Sigmoid colon (tissue), 7 donors: Measurements from ENCODE around the gene METTL14. TPM values are rescaled to one million over a fixed set of nuclear protein-coding genes. Genes with fewer than 3 reads are reported as not detected.
A peak's percentile ranks its signal among the peaks of the same experiment; 100 is the strongest.

Experiments
- DNase-seq: peaks from one replicate; pipeline ENCODE4 v3.0.0-alpha.2; 2019
- H3K27ac ChIP-seq, 4 donors: fragments of 200-600 bp; sonication (generic); one replicate each; pipeline ENCODE4 v1.5.1; 2016 to 2019; ENCODE audit warnings: mild to moderate bottlenecking in 1 of 4
- H3K27me3 ChIP-seq, 3 donors: fragments of 200-600 bp; sonication (generic); one replicate each; pipeline ENCODE4 v1.5.1; 2019; ENCODE audit warnings: mild to moderate bottlenecking in 1 of 3
- H3K36me3 ChIP-seq, 4 donors: fragments of 200-600 bp; sonication (generic); one replicate each; pipeline ENCODE4 v1.5.1; 2016 to 2019
- H3K4me1 ChIP-seq, 4 donors: fragments of 200-600 bp; sonication (generic); one replicate each; pipeline ENCODE4 v1.5.1; 2017 to 2019
- H3K4me3 ChIP-seq, 4 donors: fragments of 200-600 bp; sonication (generic); one replicate each; pipeline ENCODE4 v1.5.1; 2017 to 2019; ENCODE audit warnings: mild to moderate bottlenecking in 2 of 4, moderate library complexity in 1 of 4
- H3K9me3 ChIP-seq, 4 donors: fragments of 200-600 bp in 3 of 4; sonication (generic) in 3 of 4; one replicate each; pipeline versions ENCODE4 v1.5.1 to v1.6.1; 2013 to 2019
- EP300 ChIP-seq, 4 donors: sonication (generic); formaldehyde crosslinking; IDR thresholded peaks; one replicate each; pipeline ENCODE4 v1.6.1; 2017; ENCODE audit warnings: antibody characterized with exemption in 4 of 4
- POLR2A ChIP-seq, 2 donors: fragments of 450-650 bp; IDR thresholded peaks; one replicate each; pipeline ENCODE4 v1.6.1; 2016; ENCODE audit warnings: antibody characterized with exemption in 2 of 2, mild to moderate bottlenecking in 2 of 2, moderate library complexity in 2 of 2
- POLR2AphosphoS5 ChIP-seq, 4 donors: sonication (generic); formaldehyde crosslinking; IDR thresholded peaks; one replicate each; pipeline ENCODE4 v1.6.1; 2017; ENCODE audit warnings: antibody characterized with exemption in 4 of 4
- WGBS, 2 donors: extraction: QIAGEN DNeasy Blood & Tissue Kit; methylation state at CpG; one replicate each; pipeline ENCODE4 v1.1.7; 2013; 5-methylcytosine and 5-hydroxymethylcytosine counted together
- intact Hi-C: fragments of 100-400 bp; cut with DNase I; formaldehyde crosslinking; loops from one replicate; pipeline ENCODE4 v1.15.1; 2023
- polyA plus RNA-seq, 3 donors: library from polyadenylated mRNA; stranded (reverse); fragments of 200-250 nt; gene quantifications; one replicate each; pipeline ENCODE4 v1.2.3, GENCODE V29; 2013
- small RNA-seq, 3 donors: library from RNA; depleted of rRNA; stranded (forward); fragments of <200 nt; gene quantifications; one replicate each; pipeline ENCODE3, GENCODE V24; 2016
- total RNA-seq, 4 donors: library from RNA; depleted of rRNA; stranded (reverse); fragments of >200 nt; gene quantifications; one replicate each; pipeline ENCODE4 v1.1.0, GENCODE V29; 2016
- TF ChIP-seq, protein P1 (sequence below), 4 experiments: fragments of 450-650 bp in 3 of 4; fragments of 200-600 bp in 1 of 4; IDR thresholded peaks; one replicate each; pipeline ENCODE4 v1.5.1; 2016 to 2019; ENCODE audit warnings: antibody characterized with exemption in 4 of 4, mild to moderate bottlenecking in 3 of 4, moderate library complexity in 2 of 4
- donor health status: healthy with polysubstance abuse.
- donor health status: Bipolar disorder and iron deficiency.
- donor health status: healthy.

Gene METTL14
- total and polyA plus RNA-seq, 7 donors = 6.2 to 54.6 (median 13.8) TPM

DNA sequence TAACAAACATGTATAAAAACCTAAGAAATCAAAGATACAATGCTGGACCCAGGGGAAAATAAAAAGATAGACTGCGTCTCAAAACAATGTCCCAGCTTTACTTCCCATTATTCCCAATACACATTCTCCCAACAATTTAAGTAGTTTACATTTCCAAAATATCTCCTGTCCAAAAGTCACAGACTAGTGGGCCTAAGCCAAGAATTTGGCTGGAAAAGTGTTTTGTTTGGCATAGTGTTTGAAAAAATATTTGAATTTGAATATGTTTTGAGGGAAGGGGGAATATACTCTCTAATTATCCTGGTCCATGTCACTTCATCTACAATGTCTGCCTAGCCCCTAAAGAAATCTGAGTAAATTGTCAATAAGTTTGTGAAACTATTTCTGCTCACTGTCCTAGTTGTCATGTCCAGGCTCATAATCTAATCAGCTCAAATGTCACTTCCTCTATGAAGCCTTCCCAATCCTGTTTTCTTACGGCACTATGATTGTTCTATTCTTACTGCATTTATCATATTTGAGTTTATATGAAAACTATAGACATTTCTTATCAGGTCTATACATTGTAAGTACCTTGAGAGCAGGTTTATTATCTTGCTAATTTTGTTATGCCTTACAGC lies 76.3 kb downstream of the METTL14 start:
- DNase-seq = no peak
- TF ChIP-seq, protein P1, sequence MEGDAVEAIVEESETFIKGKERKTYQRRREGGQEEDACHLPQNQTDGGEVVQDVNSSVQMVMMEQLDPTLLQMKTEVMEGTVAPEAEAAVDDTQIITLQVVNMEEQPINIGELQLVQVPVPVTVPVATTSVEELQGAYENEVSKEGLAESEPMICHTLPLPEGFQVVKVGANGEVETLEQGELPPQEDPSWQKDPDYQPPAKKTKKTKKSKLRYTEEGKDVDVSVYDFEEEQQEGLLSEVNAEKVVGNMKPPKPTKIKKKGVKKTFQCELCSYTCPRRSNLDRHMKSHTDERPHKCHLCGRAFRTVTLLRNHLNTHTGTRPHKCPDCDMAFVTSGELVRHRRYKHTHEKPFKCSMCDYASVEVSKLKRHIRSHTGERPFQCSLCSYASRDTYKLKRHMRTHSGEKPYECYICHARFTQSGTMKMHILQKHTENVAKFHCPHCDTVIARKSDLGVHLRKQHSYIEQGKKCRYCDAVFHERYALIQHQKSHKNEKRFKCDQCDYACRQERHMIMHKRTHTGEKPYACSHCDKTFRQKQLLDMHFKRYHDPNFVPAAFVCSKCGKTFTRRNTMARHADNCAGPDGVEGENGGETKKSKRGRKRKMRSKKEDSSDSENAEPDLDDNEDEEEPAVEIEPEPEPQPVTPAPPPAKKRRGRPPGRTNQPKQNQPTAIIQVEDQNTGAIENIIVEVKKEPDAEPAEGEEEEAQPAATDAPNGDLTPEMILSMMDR (IDR thresholded peaks at IDR 0.05) = no peak
- TF ChIP-seq POLR2AphosphoS5 (IDR thresholded peaks at IDR 0.05) = peak in 1 of 4 donors; percentile 7
- no peak for TF ChIP-seq EP300 (IDR thresholded peaks at IDR 0.05)
- TF ChIP-seq POLR2A (IDR thresholded peaks at IDR 0.05) = no peak
- Histone ChIP-seq H3K27me3 (no peaks in the 10 kb centered on the region), H3K36me3 (no peaks in the 10 kb centered on the region), H3K4me3 (no peak overlapping the region), H3K9me3 (no peaks in the 10 kb centered on the region), H3K27ac (peak overlapping the region; percentile 83 to 88 (median 85)), H3K4me1 (peaks cover 0 to 98% (median 90%) of the 10 kb centered on the region in 4 donors)
- intact Hi-C loops = loop anchor here (5.0 kb wide), 1 partner anchor 266 kb away; no protein-coding TSS in a partner anchor
- 85 to 89% methylated on average over 2 of the region's 2 CpGs for WGBS, 2 donors

DNA sequence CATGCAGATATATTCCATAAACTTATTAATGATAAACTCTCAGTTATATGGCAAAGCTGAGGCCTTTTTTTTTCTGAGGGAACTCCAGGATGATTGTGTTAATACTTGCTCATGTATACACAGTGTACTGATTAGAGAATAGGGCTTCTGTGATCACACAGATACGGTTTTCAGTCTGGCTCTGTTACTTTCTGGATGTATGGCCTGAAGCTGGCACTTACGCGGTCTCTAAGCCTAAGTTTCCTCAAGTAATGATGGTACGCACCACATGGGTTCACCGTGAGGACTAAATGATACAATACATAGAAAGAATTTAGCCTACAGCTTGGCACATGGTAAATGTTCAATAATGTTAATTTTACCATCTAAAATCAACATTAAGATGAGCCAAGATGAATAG lies 77.0 kb downstream of the METTL14 start:
- H3K4me3 ChIP-seq = no peak overlapping the region
- no peaks in the 10 kb centered on the region for H3K9me3 ChIP-seq
- H3K27ac ChIP-seq = peak overlapping the region; percentile 83 to 88 (median 85)
- no peaks in the 10 kb centered on the region for H3K27me3 ChIP-seq
- TF ChIP-seq, protein P1 (IDR thresholded peaks at IDR 0.05) = no peak
- TF ChIP-seq POLR2A (IDR thresholded peaks at IDR 0.05) = no peak
- no peak for TF ChIP-seq POLR2AphosphoS5 (IDR thresholded peaks at IDR 0.05)
- TF ChIP-seq EP300 (IDR thresholded peaks at IDR 0.05) = no peak
- peaks cover 0 to 4% (median 0%) of the 10 kb centered on the region in 4 donors for H3K36me3 ChIP-seq
- no peak for DNase-seq
- intact Hi-C loops = loop anchor here (5.0 kb wide), 1 partner anchor 265 kb away; no protein-coding TSS in a partner anchor
- peaks cover 0 to 98% (median 87%) of the 10 kb centered on the region in 4 donors for H3K4me1 ChIP-seq
- 83 to 93% methylated on average over 5 of the region's 5 CpGs for WGBS, 2 donors

DNA sequence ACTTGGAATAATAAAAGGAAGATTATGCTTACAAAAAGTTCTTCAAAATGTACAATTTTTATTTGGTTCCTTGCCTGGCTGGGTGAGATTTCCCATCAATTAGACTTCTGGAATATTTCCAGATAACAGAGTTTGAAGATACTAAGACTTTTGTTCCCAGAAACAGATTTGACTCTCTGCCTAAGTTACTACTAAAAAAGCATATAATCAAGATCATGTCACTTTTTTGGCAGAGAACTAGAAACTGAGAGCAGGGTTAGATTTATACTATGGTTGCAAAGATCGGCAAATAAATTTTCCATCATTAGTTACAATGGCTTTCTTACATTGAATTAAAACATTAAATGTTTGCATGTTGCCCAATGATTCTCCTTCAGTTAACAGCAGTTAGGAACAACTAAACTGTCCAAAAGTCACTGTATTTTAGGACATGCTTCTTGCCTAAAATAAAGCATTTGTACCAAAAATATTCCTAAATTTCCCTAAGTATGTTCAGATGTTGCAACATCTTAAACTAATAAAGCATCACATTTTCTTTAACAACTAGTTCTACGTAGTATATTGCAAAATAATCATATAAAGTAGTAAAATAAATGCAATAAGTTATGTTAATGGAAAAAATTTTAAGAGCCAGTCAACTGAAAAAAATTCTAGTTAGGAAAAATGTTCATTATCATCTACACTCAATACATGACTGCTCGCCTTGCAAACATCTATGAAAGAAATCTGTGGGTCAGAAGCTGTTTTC lies 77.7 kb downstream of the METTL14 start:
- intact Hi-C loops = loop anchor here (5.0 kb wide), 1 partner anchor 264 kb away; no protein-coding TSS in a partner anchor
- Histone ChIP-seq H3K27me3 (no peaks in the 10 kb centered on the region), H3K27ac (peak overlapping the region; percentile 83 to 88 (median 85)), H3K9me3 (no peaks in the 10 kb centered on the region), H3K4me1 (peaks cover 0 to 92% (median 83%) of the 10 kb centered on the region in 4 donors), H3K36me3 (peaks cover 0 to 11% (median 0%) of the 10 kb centered on the region in 4 donors), H3K4me3 (no peak overlapping the region)
- TF ChIP-seq EP300 (IDR thresholded peaks at IDR 0.05) (no peak), POLR2A (IDR thresholded peaks at IDR 0.05) (no peak), POLR2AphosphoS5 (IDR thresholded peaks at IDR 0.05) (peak in 3 of 4 donors; percentile 10 to 15 (median 14))
- TF ChIP-seq, protein P1 (IDR thresholded peaks at IDR 0.05) = no peak
- WGBS, 2 donors = 79 to 89% methylated on average over 3 of the region's 3 CpGs
- no peak for DNase-seq

Small RNAs within 50 kb of the gene (small RNA-seq; reads per million reads assigned to genes)
- 0 reads per million in 3 donors for gene SEPT14P4

Other genes starting within 250 kb of the METTL14 start
- 10 to 100 TPM; 27.6 to 42.4 (median 33.4) TPM for gene SEC24D, start 150.7 kb downstream of the METTL14 start, total RNA-seq
- gene SEC24D, start 150.7 kb downstream of the METTL14 start, polyA plus RNA-seq = 10 to 100 TPM; 18.6 to 27.0 (median 18.7) TPM
- 1,000 to 10,000 TPM in 3 of 4 donors, 100 to 1,000 TPM in 1; 611 to 1,591 (median 1,204) TPM for gene SYNPO2, start 203.5 kb downstream of the METTL14 start, total RNA-seq
- gene SYNPO2, start 203.5 kb downstream of the METTL14 start, polyA plus RNA-seq = 10 to 100 TPM in 1 of 3 donors, 1 to 10 TPM in 2; 2.1 to 34.6 (median 9.0) TPM